ENCODE data around the gene SLC43A2. TPM values are rescaled to one million over a fixed set of nuclear protein-coding genes. Genes with fewer than 3 reads are reported as not detected.

SLC43A2 gene
- total and polyA plus RNA-seq, 2 donors from 2014 or later: 48.9 to 60.4 TPM

- no peaks in the 10 kb centered on the region for H3K4me1 ChIP-seq (ENCODE audit: control insufficient read depth in 2 of 3, insufficient read depth in 2 of 3, low read depth in 1 of 3, low read length in 3 of 3)
- H3K27me3 ChIP-seq (ENCODE audit: control insufficient read depth, insufficient read depth, low read length): no peaks in the 10 kb centered on the region
- intact Hi-C loops (cut with DNase I): no loop called here
- peaks cover 0 to 48% (median 23%) of the 10 kb centered on the region in 3 donors for H3K36me3 ChIP-seq (ENCODE audit: control insufficient read depth in 2 of 3, insufficient read depth in 3 of 3, low read length in 3 of 3)
- H3K9ac ChIP-seq (ENCODE audit: low read length in 3 of 3): no peak overlapping the region
- H3K9me3 ChIP-seq (ENCODE audit: control insufficient read depth in 2 of 3, insufficient read depth in 1 of 3, low read length in 3 of 3): no peaks in the 10 kb centered on the region
- no peak overlapping the region for H3K4me3 ChIP-seq (ENCODE audit: low read length in 3 of 3)
- H3K27ac ChIP-seq (ENCODE audit: low read depth in 2 of 2, low read length in 2 of 2): no peak overlapping the region
- no peak for TF ChIP-seq CTCF (IDR thresholded peaks at IDR 0.05; ENCODE audit: borderline replicate concordance, extremely low read depth, insufficient read depth)
- FAIRE-seq (no peak), DNase-seq (no peak)
Observed at GRCh38 chr17:1541367-1541904, 87.2 kb downstream of the SLC43A2 start.

- H3K27ac ChIP-seq (ENCODE audit: low read depth in 2 of 2, low read length in 2 of 2): no peak overlapping the region
- TF ChIP-seq CTCF (IDR thresholded peaks at IDR 0.05; ENCODE audit: borderline replicate concordance, extremely low read depth, insufficient read depth): no peak
- no peaks in the 10 kb centered on the region for H3K9me3 ChIP-seq (ENCODE audit: control insufficient read depth in 2 of 3, insufficient read depth in 1 of 3, low read length in 3 of 3)
- H3K36me3 ChIP-seq (ENCODE audit: control insufficient read depth in 2 of 3, insufficient read depth in 3 of 3, low read length in 3 of 3): peaks cover 0 to 58% (median 27%) of the 10 kb centered on the region in 3 donors
- DNase-seq (no peak), FAIRE-seq (no peak)
- intact Hi-C loops (cut with DNase I): no loop called here
- H3K9ac ChIP-seq (ENCODE audit: low read length in 3 of 3): no peak overlapping the region
- no peak overlapping the region for H3K4me3 ChIP-seq (ENCODE audit: low read length in 3 of 3)
- H3K4me1 ChIP-seq (ENCODE audit: control insufficient read depth in 2 of 3, insufficient read depth in 2 of 3, low read depth in 1 of 3, low read length in 3 of 3): no peaks in the 10 kb centered on the region
- H3K27me3 ChIP-seq (ENCODE audit: control insufficient read depth, insufficient read depth, low read length): no peaks in the 10 kb centered on the region
Observed at GRCh38 chr17:1539811-1540210, 88.8 kb downstream of the SLC43A2 start.

GRCh38 chr17:1535737-1536136 is 92.9 kb downstream of the SLC43A2 start:
- no peaks in the 10 kb centered on the region for H3K4me1 ChIP-seq (ENCODE audit: control insufficient read depth in 2 of 3, insufficient read depth in 2 of 3, low read depth in 1 of 3, low read length in 3 of 3)
- intact Hi-C loops (cut with DNase I): no loop called here
- TF ChIP-seq CTCF (IDR thresholded peaks at IDR 0.05; ENCODE audit: borderline replicate concordance, extremely low read depth, insufficient read depth): no peak
- H3K4me3 ChIP-seq (ENCODE audit: low read length in 3 of 3): no peak overlapping the region
- FAIRE-seq (no peak), DNase-seq (no peak)
- H3K36me3 ChIP-seq (ENCODE audit: control insufficient read depth in 2 of 3, insufficient read depth in 3 of 3, low read length in 3 of 3): peaks cover 3 to 63% (median 38%) of the 10 kb centered on the region in 3 donors
- no peak overlapping the region for H3K9ac ChIP-seq (ENCODE audit: low read length in 3 of 3)
- no peaks in the 10 kb centered on the region for H3K27me3 ChIP-seq (ENCODE audit: control insufficient read depth, insufficient read depth, low read length)
- no peak overlapping the region for H3K27ac ChIP-seq (ENCODE audit: low read depth in 2 of 2, low read length in 2 of 2)
- H3K9me3 ChIP-seq (ENCODE audit: control insufficient read depth in 2 of 3, insufficient read depth in 1 of 3, low read length in 3 of 3): no peaks in the 10 kb centered on the region

Measured in kidney (tissue), 14 donors.